Suprapubic skin (tissue), 4 donors: ENCODE measurements around the gene DIAPH3.

ENCODE experiments used
- CTCF ChIP-seq, 2 donors: fragments of 200-600 bp in 1 of 2; fragments of 450-650 bp in 1 of 2; sonication (generic) in 1 of 2; IDR thresholded peaks; one replicate each; pipeline ENCODE4 v1.5.1; 2016 to 2019; ENCODE audit warnings: antibody characterized with exemption in 2 of 2, mild to moderate bottlenecking in 1 of 2, moderate library complexity in 1 of 2
- POLR2A ChIP-seq, 2 donors: fragments of 450-650 bp; IDR thresholded peaks; one replicate each; pipeline ENCODE4 v1.6.1; 2017; ENCODE audit warnings: antibody characterized with exemption in 2 of 2, mild to moderate bottlenecking in 2 of 2, moderate library complexity in 2 of 2
- POLR2AphosphoS5 ChIP-seq, 3 donors: sonication (generic); formaldehyde crosslinking; IDR thresholded peaks; one replicate each; pipeline ENCODE4 v1.6.1; 2017; ENCODE audit warnings: antibody characterized with exemption in 3 of 3

GRCh38 chr13:60062502-60062901 is 101.2 kb downstream of the DIAPH3 start:
- TF ChIP-seq POLR2A (IDR thresholded peaks at IDR 0.05) (no peak), CTCF (IDR thresholded peaks at IDR 0.05) (no peak), POLR2AphosphoS5 (IDR thresholded peaks at IDR 0.05) (no peak)
